K562 (cell line): Measurements from ENCODE around the gene CMIP. TPM values are rescaled to one million over a fixed set of nuclear protein-coding genes. Genes with fewer than 3 reads are reported as not detected.

ENCODE experiments used
- polyA plus RNA-seq, 8 experiments: library from polyadenylated mRNA; depleted of rRNA in 4 of 8; stranded (reverse) in 5 of 8; unstranded in 3 of 8; fragments of >200 nt; fragmentation: Nextera tagmentation in 2 of 8; fragmentation: Illumina TruSeq in 1 of 8; extraction: Ambion mirVana in 2 of 8; extraction: Trizol in 1 of 8; gene quantifications; 2 replicates each; pipeline versions ENCODE4 v1.2.1 to v1.2.3, GENCODE V29; 2011 to 2014; ENCODE audit warnings: inconsistent platforms in 1 of 8, missing spikeins in 1 of 8
- total RNA-seq, 7 experiments: library from RNA; depleted of rRNA in 6 of 7; stranded (reverse); fragments of >200 nt in 6 of 7; fragmentation: Illumina TruSeq in 2 of 7; extraction: Trizol in 2 of 7; gene quantifications; 2 replicates each; pipeline versions ENCODE4 v1.2.1 to v1.2.3, GENCODE V29; 2011 to 2021; ENCODE audit warnings: low replicate concordance in 1 of 7
- TF ChIP-seq, protein P1 (sequence below), 2 experiments: fragments of 450-650 bp; formaldehyde crosslinking in 1 of 2; IDR thresholded peaks; 2 replicates each; pipeline versions ENCODE4 v1.4.0 to v1.6.1; 2014 to 2020; ENCODE audit warnings: mild to moderate bottlenecking in 2 of 2, borderline replicate concordance in 1 of 2, low read depth in 1 of 2

The CMIP gene
- total and polyA plus RNA-seq, 9 of the 15 experiments (the other 6 are each of a cell fraction or from before 2014, with no cell fraction given): 0.94 to 82.5 (median 10.3) TPM

DNA sequence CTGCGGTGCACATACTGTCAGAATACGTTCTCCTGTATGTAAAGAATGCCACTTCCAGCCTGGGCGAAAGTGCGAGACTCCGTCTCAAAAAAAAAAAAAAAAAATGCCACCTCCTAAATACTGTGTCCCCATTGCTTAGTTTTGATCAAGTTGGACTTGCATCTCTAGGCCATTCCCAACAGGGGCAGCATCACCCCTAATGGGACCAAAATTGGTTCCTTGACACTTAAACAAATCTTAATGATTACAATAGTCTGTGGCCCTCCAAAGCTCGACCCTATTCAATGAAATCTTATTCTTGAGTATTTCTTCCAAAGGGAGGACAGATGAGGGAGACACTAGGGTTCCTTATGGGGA is 179.8 kb downstream of the CMIP start (continued):
- TF ChIP-seq, protein P1, sequence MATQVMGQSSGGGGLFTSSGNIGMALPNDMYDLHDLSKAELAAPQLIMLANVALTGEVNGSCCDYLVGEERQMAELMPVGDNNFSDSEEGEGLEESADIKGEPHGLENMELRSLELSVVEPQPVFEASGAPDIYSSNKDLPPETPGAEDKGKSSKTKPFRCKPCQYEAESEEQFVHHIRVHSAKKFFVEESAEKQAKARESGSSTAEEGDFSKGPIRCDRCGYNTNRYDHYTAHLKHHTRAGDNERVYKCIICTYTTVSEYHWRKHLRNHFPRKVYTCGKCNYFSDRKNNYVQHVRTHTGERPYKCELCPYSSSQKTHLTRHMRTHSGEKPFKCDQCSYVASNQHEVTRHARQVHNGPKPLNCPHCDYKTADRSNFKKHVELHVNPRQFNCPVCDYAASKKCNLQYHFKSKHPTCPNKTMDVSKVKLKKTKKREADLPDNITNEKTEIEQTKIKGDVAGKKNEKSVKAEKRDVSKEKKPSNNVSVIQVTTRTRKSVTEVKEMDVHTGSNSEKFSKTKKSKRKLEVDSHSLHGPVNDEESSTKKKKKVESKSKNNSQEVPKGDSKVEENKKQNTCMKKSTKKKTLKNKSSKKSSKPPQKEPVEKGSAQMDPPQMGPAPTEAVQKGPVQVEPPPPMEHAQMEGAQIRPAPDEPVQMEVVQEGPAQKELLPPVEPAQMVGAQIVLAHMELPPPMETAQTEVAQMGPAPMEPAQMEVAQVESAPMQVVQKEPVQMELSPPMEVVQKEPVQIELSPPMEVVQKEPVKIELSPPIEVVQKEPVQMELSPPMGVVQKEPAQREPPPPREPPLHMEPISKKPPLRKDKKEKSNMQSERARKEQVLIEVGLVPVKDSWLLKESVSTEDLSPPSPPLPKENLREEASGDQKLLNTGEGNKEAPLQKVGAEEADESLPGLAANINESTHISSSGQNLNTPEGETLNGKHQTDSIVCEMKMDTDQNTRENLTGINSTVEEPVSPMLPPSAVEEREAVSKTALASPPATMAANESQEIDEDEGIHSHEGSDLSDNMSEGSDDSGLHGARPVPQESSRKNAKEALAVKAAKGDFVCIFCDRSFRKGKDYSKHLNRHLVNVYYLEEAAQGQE (IDR thresholded peaks at IDR 0.05; ENCODE audit: borderline replicate concordance): no peak
- TF ChIP-seq, protein P1 (CRISPR knock-in tag; IDR thresholded peaks at IDR 0.05; ENCODE audit: low read depth): no peak
- TF ChIP-seq, all 486 proteins: peak for 5
